OCI-LY3 (cell line): ENCODE results near the gene DENND6A.

Source experiments
- EZH2phosphoT487 ChIP-seq: fragments of 200-600 bp; shearing (Covaris generic); IDR thresholded peaks from 2 replicates; pipeline ENCODE4 v1.6.1; 2018; ENCODE audit warnings: antibody characterized with exemption, mixed run types, low read depth
- TF ChIP-seq, protein P1 (sequence below): fragments of 200-600, 300-600 bp; sonication (generic); IDR thresholded peaks from 2 replicates; pipeline ENCODE4 v1.5.1; 2014; ENCODE audit warnings: antibody characterized with exemption, low read length, low read depth

- TF ChIP-seq, protein P1, sequence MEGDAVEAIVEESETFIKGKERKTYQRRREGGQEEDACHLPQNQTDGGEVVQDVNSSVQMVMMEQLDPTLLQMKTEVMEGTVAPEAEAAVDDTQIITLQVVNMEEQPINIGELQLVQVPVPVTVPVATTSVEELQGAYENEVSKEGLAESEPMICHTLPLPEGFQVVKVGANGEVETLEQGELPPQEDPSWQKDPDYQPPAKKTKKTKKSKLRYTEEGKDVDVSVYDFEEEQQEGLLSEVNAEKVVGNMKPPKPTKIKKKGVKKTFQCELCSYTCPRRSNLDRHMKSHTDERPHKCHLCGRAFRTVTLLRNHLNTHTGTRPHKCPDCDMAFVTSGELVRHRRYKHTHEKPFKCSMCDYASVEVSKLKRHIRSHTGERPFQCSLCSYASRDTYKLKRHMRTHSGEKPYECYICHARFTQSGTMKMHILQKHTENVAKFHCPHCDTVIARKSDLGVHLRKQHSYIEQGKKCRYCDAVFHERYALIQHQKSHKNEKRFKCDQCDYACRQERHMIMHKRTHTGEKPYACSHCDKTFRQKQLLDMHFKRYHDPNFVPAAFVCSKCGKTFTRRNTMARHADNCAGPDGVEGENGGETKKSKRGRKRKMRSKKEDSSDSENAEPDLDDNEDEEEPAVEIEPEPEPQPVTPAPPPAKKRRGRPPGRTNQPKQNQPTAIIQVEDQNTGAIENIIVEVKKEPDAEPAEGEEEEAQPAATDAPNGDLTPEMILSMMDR: no peak
- no peak for TF ChIP-seq EZH2phosphoT487
Observed at GRCh38 chr3:57701781-57702180, 8.9 kb upstream of the DENND6A start.
